ENCODE results near the gene GPC6. TPM values are rescaled to one million over a fixed set of nuclear protein-coding genes. Genes with fewer than 3 reads are reported as not detected.

GPC6 gene
- total RNA-seq, 3 donors from 2014 or later: 0.03 to 0.08 TPM; not detected in 1

GRCh38 chr13:94162289-94162688 lies 935.7 kb downstream of the GPC6 start:
- H3K4me1 Mint-ChIP-seq (ENCODE audit: low read depth): no peaks in the 10 kb centered on the region
- no peak for ATAC-seq
- no peak for DNase-seq
- peaks cover 7% of the 10 kb centered on the region for H3K9me3 Mint-ChIP-seq
- H3K36me3 Mint-ChIP-seq (ENCODE audit: insufficient read depth): no peaks in the 10 kb centered on the region
- no peak overlapping the region for H3K4me3 Mint-ChIP-seq
- H3K27me3 Mint-ChIP-seq (ENCODE audit: low read depth): peaks cover 5% of the 10 kb centered on the region

GRCh38 chr13:94163535-94163934 lies 936.9 kb downstream of the GPC6 start:
- no peaks in the 10 kb centered on the region for H3K4me1 Mint-ChIP-seq (ENCODE audit: low read depth)
- H3K27me3 Mint-ChIP-seq (ENCODE audit: low read depth): peaks cover 5% of the 10 kb centered on the region

DNA sequence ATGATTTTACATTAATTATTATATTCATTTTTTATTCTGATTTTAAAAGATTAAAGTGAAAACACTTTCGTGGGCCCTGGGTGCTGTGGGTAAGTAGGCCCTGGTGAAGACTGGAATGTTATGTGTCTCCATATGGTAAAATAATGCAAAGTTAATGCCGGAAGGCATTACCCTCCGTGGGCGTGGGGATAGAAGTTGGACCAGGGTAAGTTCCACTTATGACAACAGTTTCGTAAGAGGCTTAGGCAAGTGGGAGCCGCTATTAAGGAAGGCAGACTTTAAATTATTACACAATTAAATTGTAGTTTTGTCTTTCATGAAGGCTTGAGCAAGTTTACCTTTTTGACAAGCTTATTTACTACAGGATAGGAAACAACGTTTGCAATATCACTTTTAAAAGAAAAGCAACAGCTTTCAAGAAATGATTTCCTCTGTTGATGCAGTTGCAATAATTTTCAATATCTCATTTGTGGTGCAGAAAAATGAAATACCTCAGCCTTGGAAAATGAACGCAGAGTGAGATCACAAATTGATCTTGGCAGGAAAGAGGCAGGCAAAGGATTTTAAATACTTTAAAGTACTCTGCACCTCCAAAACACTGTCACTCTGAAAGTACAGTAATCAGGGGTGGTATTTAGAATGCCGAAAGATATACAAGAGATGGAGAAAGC lies 942.3 kb downstream of the GPC6 start:
- no peak for ATAC-seq
- no peaks in the 10 kb centered on the region for H3K9me3 Mint-ChIP-seq
- DNase-seq: no peak
- H3K4me3 Mint-ChIP-seq: no peak overlapping the region
- H3K36me3 Mint-ChIP-seq (ENCODE audit: insufficient read depth): no peaks in the 10 kb centered on the region
- no peaks in the 10 kb centered on the region for H3K4me1 Mint-ChIP-seq (ENCODE audit: low read depth)
- H3K27me3 Mint-ChIP-seq (ENCODE audit: low read depth): peaks cover 4% of the 10 kb centered on the region

More at GRCh38 chr13:94163535-94163934, 936.9 kb downstream of the GPC6 start:
- Mint-ChIP-seq H3K4me3 (no peak overlapping the region), H3K36me3 (ENCODE audit: insufficient read depth) (no peaks in the 10 kb centered on the region), H3K9me3 (peaks cover 7% of the 10 kb centered on the region)
- ATAC-seq: no peak
- DNase-seq: no peak

- no peak for DNase-seq
- Mint-ChIP-seq H3K9me3 (no peaks in the 10 kb centered on the region), H3K36me3 (ENCODE audit: insufficient read depth) (no peaks in the 10 kb centered on the region), H3K27me3 (ENCODE audit: low read depth) (peaks cover 4% of the 10 kb centered on the region), H3K4me1 (ENCODE audit: low read depth) (no peaks in the 10 kb centered on the region), H3K4me3 (no peak overlapping the region)
- ATAC-seq: no peak
Measured at GRCh38 chr13:94169454-94170144, 943.0 kb downstream of the GPC6 start.

- no peak for ATAC-seq
- no peak for DNase-seq
- Mint-ChIP-seq H3K9me3 (no peaks in the 10 kb centered on the region), H3K4me1 (ENCODE audit: low read depth) (no peaks in the 10 kb centered on the region), H3K27me3 (ENCODE audit: low read depth) (peaks cover 4% of the 10 kb centered on the region), H3K36me3 (ENCODE audit: insufficient read depth) (no peaks in the 10 kb centered on the region), H3K4me3 (no peak overlapping the region)
Measured at GRCh38 chr13:94170145-94170571, 943.6 kb downstream of the GPC6 start.

DNA sequence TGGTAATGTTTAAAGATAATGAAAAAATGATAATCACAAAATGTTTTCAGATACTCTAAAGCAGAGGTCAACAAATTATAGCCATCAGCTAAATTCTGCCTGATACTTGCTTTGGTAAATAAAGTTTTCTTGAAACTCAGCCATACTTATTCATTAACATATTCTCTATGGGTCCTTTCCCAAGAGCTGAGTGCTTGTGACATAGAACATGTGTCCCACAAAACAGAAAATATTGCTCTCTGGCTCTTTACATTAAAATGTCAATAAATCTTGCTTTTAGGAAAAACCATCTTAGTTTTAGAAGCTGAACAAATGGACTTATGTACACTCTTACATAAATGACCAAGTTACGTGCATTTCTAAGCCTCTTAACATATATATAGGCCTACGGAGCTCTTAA lies 945.8 kb downstream of the GPC6 start:
- no peak for ATAC-seq
- H3K36me3 Mint-ChIP-seq (ENCODE audit: insufficient read depth): no peaks in the 10 kb centered on the region
- H3K4me1 Mint-ChIP-seq (ENCODE audit: low read depth): no peaks in the 10 kb centered on the region
- no peak for DNase-seq
- peaks cover 4% of the 10 kb centered on the region for H3K27me3 Mint-ChIP-seq (ENCODE audit: low read depth)
- H3K9me3 Mint-ChIP-seq: no peaks in the 10 kb centered on the region
- H3K4me3 Mint-ChIP-seq: no peak overlapping the region

DNA sequence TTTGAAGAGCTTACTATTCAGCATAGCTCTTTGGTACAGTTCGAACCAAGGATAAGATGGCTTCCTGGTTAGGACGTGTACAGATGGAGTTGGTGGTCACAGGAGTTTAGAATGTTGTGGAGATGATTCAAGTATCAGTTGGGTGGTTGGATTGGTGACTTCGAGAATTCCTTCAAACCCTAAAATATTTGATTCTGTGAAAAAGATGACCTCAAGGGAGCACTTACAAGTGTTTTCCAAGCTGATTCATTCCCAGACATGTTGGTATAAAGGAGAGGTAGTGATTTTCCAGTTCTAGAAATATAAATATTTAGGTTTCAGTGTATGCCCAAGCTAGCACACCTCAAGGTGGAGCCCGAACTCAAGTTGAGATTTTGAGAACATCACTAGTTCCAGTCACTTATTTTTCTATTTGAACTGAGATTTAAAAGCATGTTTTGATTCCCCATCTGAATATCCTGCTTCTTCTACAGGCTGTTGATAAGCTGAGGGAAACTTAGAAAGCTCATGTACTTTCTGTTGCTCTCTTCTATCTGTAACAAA lies 946.8 kb downstream of the GPC6 start:
- no peak overlapping the region for H3K4me3 Mint-ChIP-seq
- DNase-seq (no peak), ATAC-seq (no peak)
- H3K36me3 Mint-ChIP-seq (ENCODE audit: insufficient read depth): no peaks in the 10 kb centered on the region
- no peaks in the 10 kb centered on the region for H3K9me3 Mint-ChIP-seq
- peaks cover 4% of the 10 kb centered on the region for H3K27me3 Mint-ChIP-seq (ENCODE audit: low read depth)
- peaks cover 1% of the 10 kb centered on the region for H3K4me1 Mint-ChIP-seq (ENCODE audit: low read depth)

GRCh38 chr13:94174009-94174408 lies 947.4 kb downstream of the GPC6 start:
- Mint-ChIP-seq H3K4me3 (no peak overlapping the region), H3K4me1 (ENCODE audit: low read depth) (peaks cover 7% of the 10 kb centered on the region), H3K36me3 (ENCODE audit: insufficient read depth) (no peaks in the 10 kb centered on the region), H3K9me3 (no peaks in the 10 kb centered on the region), H3K27me3 (ENCODE audit: low read depth) (peaks cover 4% of the 10 kb centered on the region)
- no peak for DNase-seq
- ATAC-seq: no peak

DNA sequence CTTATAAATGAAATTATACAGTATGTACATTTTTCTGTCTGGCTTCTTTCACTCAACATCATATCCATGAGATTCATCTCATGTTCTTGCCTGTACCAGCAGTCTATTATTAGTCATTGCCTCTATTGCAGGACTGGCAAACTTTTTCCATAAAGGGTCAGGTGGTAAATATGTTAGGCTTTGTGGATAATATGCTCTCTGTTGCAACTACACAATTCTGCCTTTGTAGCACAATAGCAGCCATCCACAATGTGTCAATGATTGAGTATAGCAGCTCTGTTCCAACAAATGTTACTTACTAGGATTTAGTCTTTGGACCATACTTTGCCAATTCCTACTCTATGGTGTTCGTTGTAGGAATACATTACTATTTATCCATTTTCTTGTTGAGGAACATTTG lies 948.5 kb downstream of the GPC6 start:
- DNase-seq: no peak
- Mint-ChIP-seq H3K9me3 (no peaks in the 10 kb centered on the region), H3K4me3 (no peak overlapping the region), H3K4me1 (ENCODE audit: low read depth) (peaks cover 8% of the 10 kb centered on the region), H3K36me3 (ENCODE audit: insufficient read depth) (no peaks in the 10 kb centered on the region), H3K27me3 (ENCODE audit: low read depth) (peaks cover 2% of the 10 kb centered on the region)
- no peak for ATAC-seq

GRCh38 chr13:94176561-94176960 lies 950.0 kb downstream of the GPC6 start:
- H3K36me3 Mint-ChIP-seq (ENCODE audit: insufficient read depth): no peaks in the 10 kb centered on the region
- no peaks in the 10 kb centered on the region for H3K9me3 Mint-ChIP-seq
- H3K4me1 Mint-ChIP-seq (ENCODE audit: low read depth): peaks cover 8% of the 10 kb centered on the region
- H3K27me3 Mint-ChIP-seq (ENCODE audit: low read depth): no peaks in the 10 kb centered on the region
- H3K4me3 Mint-ChIP-seq: no peak overlapping the region
- DNase-seq: no peak
- ATAC-seq: no peak

DNA sequence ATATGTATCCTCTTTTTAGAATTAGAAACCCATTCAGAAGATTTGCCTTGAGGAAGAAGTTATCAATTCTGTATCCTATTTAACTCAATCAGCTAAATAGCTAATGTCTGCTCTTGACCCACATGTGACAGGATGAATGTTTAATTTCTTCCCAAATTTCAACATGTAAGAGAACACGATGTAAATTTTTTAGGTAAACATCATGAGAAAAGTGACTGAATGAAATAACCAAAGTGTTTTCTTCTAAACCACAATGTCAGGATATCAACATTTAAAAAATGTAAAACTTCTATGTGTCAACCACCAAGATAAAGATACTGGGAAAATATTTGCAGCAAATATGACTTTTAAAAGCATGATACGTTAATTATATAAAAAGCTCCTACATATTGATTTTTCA lies 950.4 kb downstream of the GPC6 start:
- DNase-seq: no peak
- H3K4me3 Mint-ChIP-seq: no peak overlapping the region
- H3K27me3 Mint-ChIP-seq (ENCODE audit: low read depth): no peaks in the 10 kb centered on the region
- H3K36me3 Mint-ChIP-seq (ENCODE audit: insufficient read depth): no peaks in the 10 kb centered on the region
- peaks cover 8% of the 10 kb centered on the region for H3K4me1 Mint-ChIP-seq (ENCODE audit: low read depth)
- no peak for ATAC-seq
- H3K9me3 Mint-ChIP-seq: no peaks in the 10 kb centered on the region

GRCh38 chr13:94178625-94179244 lies 952.1 kb downstream of the GPC6 start:
- H3K27me3 Mint-ChIP-seq (ENCODE audit: low read depth): no peaks in the 10 kb centered on the region
- DNase-seq (no peak), ATAC-seq (peak in 1 of 2 donors; percentile 55)
- no peaks in the 10 kb centered on the region for H3K9me3 Mint-ChIP-seq
- no peaks in the 10 kb centered on the region for H3K36me3 Mint-ChIP-seq (ENCODE audit: insufficient read depth)
- no peak overlapping the region for H3K4me3 Mint-ChIP-seq
- H3K4me1 Mint-ChIP-seq (ENCODE audit: low read depth): peaks cover 8% of the 10 kb centered on the region

DNA sequence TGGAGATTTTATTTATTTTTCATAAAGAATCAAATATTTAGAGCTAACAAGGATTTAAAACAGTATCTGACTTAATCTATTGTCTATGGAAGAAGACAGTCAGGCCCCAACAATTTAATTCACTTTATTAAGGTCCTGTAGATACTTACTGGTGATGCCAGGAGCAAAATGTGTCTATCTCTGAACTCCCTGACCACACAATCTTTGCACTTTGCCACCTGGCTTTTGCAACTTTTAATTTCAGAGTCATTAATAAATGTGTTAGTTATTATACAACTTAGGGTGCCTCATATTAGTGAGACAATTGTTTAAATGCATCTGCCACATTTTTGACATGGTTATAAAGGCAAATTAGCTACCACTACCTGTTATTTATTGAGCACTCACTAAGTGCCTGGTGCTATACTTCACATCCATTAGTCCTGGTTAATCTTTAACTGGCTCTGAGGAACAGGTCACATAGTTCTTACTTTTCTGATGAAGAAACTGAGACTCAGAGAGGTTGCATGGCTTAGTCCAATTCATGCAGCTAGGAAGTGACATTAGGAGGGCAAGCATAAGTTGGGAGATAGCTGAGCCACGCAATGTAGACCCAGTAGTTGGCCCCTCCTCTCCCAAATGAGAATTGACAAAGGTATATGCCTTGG lies 955.0 kb downstream of the GPC6 start:
- Mint-ChIP-seq H3K36me3 (ENCODE audit: insufficient read depth) (peaks cover 2% of the 10 kb centered on the region), H3K9me3 (no peaks in the 10 kb centered on the region), H3K27me3 (ENCODE audit: low read depth) (peaks cover 3% of the 10 kb centered on the region), H3K4me3 (no peak overlapping the region), H3K4me1 (ENCODE audit: low read depth) (peaks cover 8% of the 10 kb centered on the region)
- no peak for DNase-seq
- ATAC-seq: no peak

DNA sequence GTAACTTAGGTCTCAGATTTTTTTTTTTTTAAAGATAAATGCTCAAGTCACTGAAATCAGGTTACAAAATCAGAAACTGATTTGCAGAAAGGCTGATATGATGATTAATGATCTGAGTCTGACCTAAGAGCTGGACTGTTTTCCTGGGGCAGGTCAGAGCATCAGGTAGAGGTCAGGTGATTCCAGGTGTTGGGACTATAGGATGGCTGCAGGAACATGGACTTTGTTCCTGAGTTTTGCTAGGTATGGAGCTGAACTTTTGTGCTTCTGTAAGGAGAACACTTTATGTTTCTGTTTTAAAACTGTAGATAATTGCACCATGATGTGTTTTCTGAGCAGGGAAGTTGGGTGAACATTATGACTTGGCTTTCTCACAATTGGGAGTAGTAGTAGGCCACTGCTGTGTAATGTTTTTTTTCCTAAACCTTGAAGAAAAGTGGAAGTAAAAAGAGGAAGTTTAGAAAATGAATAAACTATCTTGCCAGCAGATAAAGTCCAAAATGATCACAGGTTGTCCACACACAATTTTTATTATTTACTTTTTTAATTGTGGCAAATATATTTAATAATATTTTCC lies 955.7 kb downstream of the GPC6 start:
- no peaks in the 10 kb centered on the region for H3K9me3 Mint-ChIP-seq
- peaks cover 2% of the 10 kb centered on the region for H3K36me3 Mint-ChIP-seq (ENCODE audit: insufficient read depth)
- no peak for ATAC-seq
- no peak for DNase-seq
- peaks cover 8% of the 10 kb centered on the region for H3K4me1 Mint-ChIP-seq (ENCODE audit: low read depth)
- H3K4me3 Mint-ChIP-seq: no peak overlapping the region
- H3K27me3 Mint-ChIP-seq (ENCODE audit: low read depth): peaks cover 3% of the 10 kb centered on the region
